HG02623 (cell line): ENCODE measurements around the gene GNAS-AS1.

Experiments used
- ATAC-seq: cut with Tn5 transposase; IDR thresholded peaks from one replicate; pipeline ENCODE4 v1.9.1; 2021; ENCODE audit warnings: moderate library complexity; ENCODE audit not compliant: unreplicated experiment

Gene GNAS-AS1

GRCh38 chr20:58811334-58811733, 39.4 kb downstream of the GNAS-AS1 start:
- no peak for ATAC-seq

GRCh38 chr20:58810879-58811250, 39.8 kb downstream of the GNAS-AS1 start:
- no peak for ATAC-seq

GRCh38 chr20:58810116-58810878, 40.4 kb downstream of the GNAS-AS1 start:
- ATAC-seq, result no peak

GRCh38 chr20:58808271-58809046, 42.2 kb downstream of the GNAS-AS1 start:
- ATAC-seq, result no peak

GRCh38 chr20:58807801-58808200, 42.9 kb downstream of the GNAS-AS1 start:
- no peak for ATAC-seq

DNA sequence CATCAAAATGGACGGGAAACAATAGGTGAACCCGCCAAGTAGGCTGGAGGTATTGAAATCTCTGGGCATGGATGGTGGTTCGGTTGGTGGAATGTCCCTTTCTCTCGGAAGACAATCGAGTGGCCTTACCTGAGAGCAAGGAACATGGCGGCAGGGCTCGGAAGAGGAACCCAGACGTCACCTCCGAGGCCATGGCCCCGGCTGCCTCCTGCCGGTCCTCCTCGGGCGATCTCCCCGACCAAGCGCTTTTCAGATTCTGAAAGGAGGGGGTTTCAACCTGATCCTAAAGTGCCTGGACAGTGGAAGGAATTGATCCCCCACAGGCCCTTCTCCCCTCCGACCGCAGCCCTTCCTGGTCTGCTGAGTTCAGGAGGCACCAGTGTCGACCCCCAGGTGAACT, 47.2 kb downstream of the GNAS-AS1 start:
- ATAC-seq, result no peak

DNA sequence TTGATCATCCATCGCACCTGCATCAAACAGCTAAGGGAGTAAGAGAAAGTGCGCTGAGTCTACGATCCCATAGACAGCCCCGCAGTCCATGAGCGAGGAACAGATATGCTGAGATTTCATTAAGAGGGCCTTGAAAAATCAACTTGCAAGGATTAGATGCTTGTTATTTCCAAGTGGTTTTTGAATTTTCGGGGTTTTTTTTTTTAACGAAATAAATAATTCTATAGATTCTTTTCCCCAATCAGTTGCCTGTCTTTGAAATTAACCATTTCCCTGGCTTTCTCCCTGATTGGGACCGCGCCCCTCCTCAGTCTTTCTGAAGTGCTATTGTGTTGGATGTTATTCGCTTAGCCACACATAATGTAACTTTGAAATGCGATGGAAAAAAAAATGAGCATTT, 48.6 kb downstream of the GNAS-AS1 start:
- ATAC-seq, result no peak

- no peak for ATAC-seq
Measured at GRCh38 chr20:58800134-58800871, 50.4 kb downstream of the GNAS-AS1 start.

DNA sequence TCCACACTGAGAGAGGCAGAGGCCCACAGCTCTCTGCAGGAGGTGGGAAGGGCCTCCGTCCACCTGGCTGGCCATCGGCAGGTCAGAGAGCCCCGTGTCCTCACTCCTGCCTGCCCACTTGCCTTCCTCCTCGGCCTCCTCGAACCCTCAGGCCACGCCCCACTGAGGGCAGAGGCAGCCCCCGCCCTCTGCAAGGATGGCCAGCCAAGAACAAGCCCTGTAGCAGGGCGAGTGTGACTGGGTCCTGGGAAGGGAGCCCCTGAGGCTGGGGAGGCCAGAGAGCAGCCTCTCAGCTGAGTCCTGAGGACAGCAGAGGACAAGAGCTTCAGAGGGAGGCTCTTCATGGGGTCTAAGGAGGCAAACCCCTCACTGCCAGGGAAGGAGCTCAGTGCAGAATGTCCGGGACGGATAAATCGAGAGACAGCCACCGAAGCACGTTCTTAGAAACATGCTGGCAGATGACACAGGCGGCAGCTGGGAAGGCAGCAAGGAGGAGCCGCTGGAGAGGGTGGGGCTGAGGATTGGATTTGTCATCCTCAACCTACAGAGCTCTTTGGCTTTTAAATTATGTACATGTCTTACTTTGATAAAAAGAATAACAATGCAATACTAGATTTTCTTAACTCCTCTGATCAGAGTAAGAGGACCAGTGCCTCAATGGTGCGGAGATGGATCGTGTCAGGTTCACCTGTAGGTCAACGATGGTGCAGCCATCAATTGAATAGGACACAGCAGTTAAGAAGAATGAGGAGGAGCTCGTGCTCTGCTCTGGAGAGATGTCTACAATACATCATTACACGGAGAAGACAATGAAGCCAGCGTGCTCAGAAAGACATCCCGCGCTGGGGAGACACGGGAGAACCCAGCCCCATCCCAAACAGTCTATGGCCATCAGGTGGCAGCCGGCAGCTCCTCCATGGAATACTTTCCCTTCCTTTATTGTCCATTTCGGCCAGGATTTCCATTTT, 53.0 kb downstream of the GNAS-AS1 start:
- ATAC-seq, result no peak

GRCh38 chr20:58795923-58796245, 54.8 kb downstream of the GNAS-AS1 start:
- no peak for ATAC-seq

GRCh38 chr20:58795181-58795922, 55.4 kb downstream of the GNAS-AS1 start:
- ATAC-seq, result no peak

- ATAC-seq, result no peak
Measured at GRCh38 chr20:58794510-58795180, 56.1 kb downstream of the GNAS-AS1 start.

DNA sequence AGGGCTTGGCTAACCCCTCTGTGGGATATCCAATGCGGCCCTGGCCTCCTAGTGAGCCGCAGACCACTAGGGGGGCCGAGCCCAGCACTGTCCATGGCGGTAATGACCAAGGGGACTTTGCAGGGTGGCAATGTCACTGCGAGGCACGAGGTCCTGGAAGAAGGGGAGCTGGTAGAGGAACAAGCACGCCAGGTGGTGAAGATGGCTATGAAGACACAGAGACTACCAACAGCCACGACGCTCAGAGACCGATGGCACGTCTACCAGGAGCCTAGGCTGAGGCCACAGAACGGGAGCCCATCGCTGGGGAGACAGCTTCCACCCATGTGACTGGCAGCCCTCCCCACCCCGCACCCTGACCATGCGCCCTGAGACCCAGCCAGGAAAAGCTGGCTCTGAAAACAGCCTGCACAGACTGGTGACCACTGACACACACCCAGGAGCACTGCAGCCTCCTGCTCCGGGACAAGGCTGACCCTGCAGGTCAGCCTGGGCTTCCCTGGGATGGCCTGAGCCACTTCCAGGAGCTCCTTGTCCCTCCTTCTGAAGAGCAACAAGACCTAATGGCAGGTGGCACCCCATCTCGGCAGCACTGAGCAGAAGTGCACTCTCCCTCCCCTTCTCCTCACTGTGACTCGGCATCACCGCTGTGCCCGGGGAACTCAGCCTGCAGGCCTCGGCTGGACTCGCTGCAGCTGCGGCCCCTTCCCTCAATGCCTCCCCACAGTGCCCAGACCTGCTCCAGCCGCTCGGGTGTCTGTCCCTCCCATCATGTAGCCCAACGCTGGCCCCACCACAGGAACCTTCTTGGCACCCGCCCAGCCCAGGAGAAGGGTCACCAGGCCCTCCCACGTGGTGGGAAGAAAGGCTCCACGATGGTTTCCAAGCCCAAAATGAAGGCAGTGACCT, 56.9 kb downstream of the GNAS-AS1 start:
- no peak for ATAC-seq

- no peak for ATAC-seq
Measured at GRCh38 chr20:58792426-58792825, 58.3 kb downstream of the GNAS-AS1 start.

- ATAC-seq, result no peak
Measured at GRCh38 chr20:58791286-58791685, 59.4 kb downstream of the GNAS-AS1 start.

DNA sequence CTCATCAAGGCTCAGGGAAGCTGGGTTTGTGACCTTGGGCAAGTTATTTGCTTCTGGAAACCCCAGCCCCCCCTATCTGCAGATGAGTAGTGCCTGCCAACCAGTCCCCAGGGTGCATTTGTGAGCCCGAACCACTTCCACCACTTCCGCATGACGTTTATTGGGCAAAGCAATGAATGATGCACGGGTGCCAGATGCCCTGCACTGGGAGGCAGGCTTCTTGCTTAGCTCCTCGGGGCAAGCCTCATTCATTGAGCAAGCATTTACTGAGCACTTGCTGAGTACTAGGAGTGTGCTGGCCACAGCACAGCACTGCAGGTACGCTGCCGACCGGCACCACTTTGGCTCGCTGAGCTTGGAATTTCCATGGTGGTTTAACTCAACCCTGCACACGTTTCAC, 60.2 kb downstream of the GNAS-AS1 start:
- no peak for ATAC-seq

DNA sequence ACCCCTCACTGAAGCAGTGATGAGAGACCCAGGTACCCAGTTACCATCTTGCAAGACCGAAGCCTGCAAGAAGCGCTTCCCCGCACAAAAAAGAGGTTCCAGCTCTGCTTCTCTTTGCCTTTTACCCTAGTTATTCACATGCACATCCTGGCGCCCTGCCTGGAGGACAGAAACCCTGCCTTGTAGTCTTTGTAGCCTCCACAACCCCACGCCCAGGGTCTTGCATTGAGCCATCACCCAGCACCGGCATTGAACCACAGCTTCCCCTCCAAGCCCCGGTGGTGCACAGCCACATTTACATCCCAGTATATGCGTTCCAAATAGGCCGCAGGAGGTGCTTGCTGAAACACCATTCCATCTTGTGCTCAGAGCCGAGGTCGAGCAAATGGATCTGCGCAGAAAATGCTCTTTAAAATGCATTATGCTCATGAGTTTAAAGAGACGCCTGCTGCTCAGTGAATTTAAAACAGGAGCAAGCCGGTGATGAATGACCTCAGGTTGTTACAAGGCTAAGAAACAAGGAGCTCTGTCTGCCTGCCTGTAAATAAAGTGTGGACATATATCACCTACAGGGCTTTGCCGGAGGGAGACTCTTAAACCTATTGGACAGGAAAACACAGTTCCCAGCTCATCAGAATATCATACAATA, 61.7 kb downstream of the GNAS-AS1 start:
- no peak for ATAC-seq
